PC-9 (cell line): ENCODE data around the gene DNAJB6. TPM values are rescaled to one million over a fixed set of nuclear protein-coding genes. Genes with fewer than 3 reads are reported as not detected.

ENCODE experiments used
- BruUV-seq: library from RNA; stranded (reverse); fragments of 400-500 nt; replicated peaks from 2 replicates; lab custom pipeline; 2021; lab: Mats Ljungman, UMichigan
- CTCF ChIA-PET: fragments of 300-600 bp; sonication (Branson Sonifier 250); formaldehyde crosslinking; loops from one replicate; lab custom pipeline; 2022; ENCODE audit warnings: antibody characterized with exemption; lab: Charles Lee
- POLR2A ChIA-PET: fragments of 300-600 bp; sonication (Branson Sonifier 250); formaldehyde crosslinking; loops from one replicate; lab custom pipeline; 2022; ENCODE audit warnings: antibody characterized with exemption; ENCODE audit not compliant: unreplicated experiment; lab: Charles Lee
- DNase-seq, 2 experiments: peaks; one replicate each; pipeline versions ENCODE4 v3.0.0 to v3.0.0-alpha.2; 2015 to 2022; ENCODE audit warnings: mixed read lengths in 1 of 2
- H2AFZ ChIP-seq: fragments of 200-600 bp; sonication (generic); 2 replicates; pipeline ENCODE4 v1.8.1; 2017; ENCODE audit warnings: antibody characterized with exemption
- H3F3A ChIP-seq: fragments of 200-600 bp; sonication (generic); 2 replicates; pipeline ENCODE4 v1.8.1; 2017; ENCODE audit warnings: antibody characterized with exemption, mild to moderate bottlenecking, low read depth; ENCODE audit not compliant: insufficient read depth
- H3K27ac ChIP-seq: fragments of 200-600 bp; sonication (generic); 2 replicates; pipeline ENCODE4 v1.6.1; 2016; ENCODE audit warnings: mixed run types
- H3K27me3 ChIP-seq: fragments of 200-600 bp; sonication (generic); 2 replicates; pipeline ENCODE4 v1.6.1; 2016; ENCODE audit warnings: low read depth, mixed run types; ENCODE audit not compliant: insufficient read depth
- H3K36me3 ChIP-seq: fragments of 200-600 bp; sonication (generic); 2 replicates; pipeline ENCODE4 v1.6.1; 2016; ENCODE audit warnings: low read depth, mixed run types
- H3K4me1 ChIP-seq: fragments of 200-600 bp; sonication (generic); replicated peaks from 2 replicates; pipeline ENCODE4 v1.6.1; 2016; ENCODE audit warnings: mixed run types; ENCODE audit not compliant: insufficient read depth
- H3K4me2 ChIP-seq: fragments of 200-600 bp; sonication (generic); 2 replicates; pipeline ENCODE4 v1.6.1; 2017; ENCODE audit warnings: mixed run types
- H3K4me3 ChIP-seq: fragments of 200-600 bp; sonication (generic); 2 replicates; pipeline ENCODE4 v1.6.1; 2016; ENCODE audit warnings: mixed run types
- H3K79me2 ChIP-seq: fragments of 200-600 bp; sonication (generic); 2 replicates; pipeline ENCODE4 v1.6.1; 2017; ENCODE audit warnings: low read depth, mixed run types
- H3K9me2 ChIP-seq: fragments of 200-600 bp; sonication (generic); 2 replicates; pipeline ENCODE4 v1.8.1; 2017; ENCODE audit warnings: mild to moderate bottlenecking; ENCODE audit not compliant: insufficient read depth
- H3K9me3 ChIP-seq: fragments of 200-600 bp; sonication (generic); 2 replicates; pipeline ENCODE4 v1.8.1; 2016; ENCODE audit warnings: low read depth; ENCODE audit not compliant: insufficient read depth
- H4K20me1 ChIP-seq: fragments of 200-600 bp; sonication (generic); 2 replicates; pipeline ENCODE4 v1.8.1; 2017; ENCODE audit not compliant: insufficient read depth
- EZH2 ChIP-seq: fragments of 200-600 bp; sonication (generic); IDR thresholded peaks from 2 replicates; pipeline ENCODE4 v1.8.0; 2017; ENCODE audit warnings: antibody characterized with exemption, low read depth
- intact Hi-C: fragments of 100-400 bp; cut with micrococcal nuclease; formaldehyde crosslinking; loops from one replicate; pipeline ENCODE4 v1.10.0; 2022; ENCODE audit not compliant: unreplicated experiment
- total RNA-seq: library from RNA; stranded (reverse); gene quantifications from 2 replicates; pipeline ENCODE4 v1.2.3, GENCODE V29; 2021
- TF ChIP-seq, protein P1 (sequence below): fragments of 200-600 bp; sonication (generic); conservative IDR thresholded peaks from 2 replicates; pipeline ENCODE4 v1.6.1; 2017; ENCODE audit warnings: mixed run types, antibody characterized with exemption, mild to moderate bottlenecking, moderate library complexity

The DNAJB6 gene
- total RNA-seq, 1 experiment from 2014 or later: 182 TPM

DNA sequence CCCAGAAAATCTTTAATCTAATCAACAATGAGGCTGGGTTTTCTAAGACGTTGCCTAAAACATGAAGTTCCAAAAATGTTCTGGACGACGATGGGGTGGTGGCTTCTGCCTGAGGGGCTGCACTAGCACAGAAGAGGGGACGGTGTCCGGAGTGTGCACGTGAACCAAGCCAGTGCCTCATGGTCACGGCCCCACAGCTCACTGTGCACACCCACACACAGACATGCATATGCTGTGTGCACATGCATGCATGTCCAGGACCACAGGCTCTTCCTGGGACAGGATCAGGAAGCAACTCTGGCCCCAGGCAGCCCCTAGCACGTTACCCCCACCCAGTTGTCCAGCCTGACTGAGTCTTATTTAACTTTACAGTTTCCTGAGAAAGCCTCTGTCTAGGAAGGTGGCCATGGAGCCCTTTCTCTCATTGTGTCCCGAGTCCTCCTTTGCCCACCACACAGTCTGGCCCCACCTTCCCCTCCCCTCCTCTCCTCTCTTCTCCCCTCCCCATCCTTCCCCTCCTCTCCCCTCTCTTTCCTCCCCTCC, 100.8 kb downstream of the DNAJB6 start:
- TF ChIP-seq, protein P1, sequence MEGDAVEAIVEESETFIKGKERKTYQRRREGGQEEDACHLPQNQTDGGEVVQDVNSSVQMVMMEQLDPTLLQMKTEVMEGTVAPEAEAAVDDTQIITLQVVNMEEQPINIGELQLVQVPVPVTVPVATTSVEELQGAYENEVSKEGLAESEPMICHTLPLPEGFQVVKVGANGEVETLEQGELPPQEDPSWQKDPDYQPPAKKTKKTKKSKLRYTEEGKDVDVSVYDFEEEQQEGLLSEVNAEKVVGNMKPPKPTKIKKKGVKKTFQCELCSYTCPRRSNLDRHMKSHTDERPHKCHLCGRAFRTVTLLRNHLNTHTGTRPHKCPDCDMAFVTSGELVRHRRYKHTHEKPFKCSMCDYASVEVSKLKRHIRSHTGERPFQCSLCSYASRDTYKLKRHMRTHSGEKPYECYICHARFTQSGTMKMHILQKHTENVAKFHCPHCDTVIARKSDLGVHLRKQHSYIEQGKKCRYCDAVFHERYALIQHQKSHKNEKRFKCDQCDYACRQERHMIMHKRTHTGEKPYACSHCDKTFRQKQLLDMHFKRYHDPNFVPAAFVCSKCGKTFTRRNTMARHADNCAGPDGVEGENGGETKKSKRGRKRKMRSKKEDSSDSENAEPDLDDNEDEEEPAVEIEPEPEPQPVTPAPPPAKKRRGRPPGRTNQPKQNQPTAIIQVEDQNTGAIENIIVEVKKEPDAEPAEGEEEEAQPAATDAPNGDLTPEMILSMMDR: no peak
- TF ChIP-seq EZH2: no peak
- intact Hi-C loops: no loop called here
- Histone ChIP-seq H3K9me2 (no peaks in the 10 kb centered on the region), H3K36me3 (no peaks in the 10 kb centered on the region), H3K4me1 (no peaks in the 10 kb centered on the region), H4K20me1 (no peaks in the 10 kb centered on the region), H2AFZ (no peak overlapping the region), H3K79me2 (no peaks in the 10 kb centered on the region), H3K4me3 (no peak overlapping the region), H3K9me3 (no peaks in the 10 kb centered on the region), H3K27ac (no peak overlapping the region), H3F3A (peaks cover 19% of the 10 kb centered on the region), H3K4me2 (no peak overlapping the region), H3K27me3 (peaks cover 17% of the 10 kb centered on the region)
- POLR2A ChIA-PET: no interaction called here
- CTCF ChIA-PET: no interaction called here
- BruUV-seq: no TSS peak
- DNase-seq: no peak

DNA sequence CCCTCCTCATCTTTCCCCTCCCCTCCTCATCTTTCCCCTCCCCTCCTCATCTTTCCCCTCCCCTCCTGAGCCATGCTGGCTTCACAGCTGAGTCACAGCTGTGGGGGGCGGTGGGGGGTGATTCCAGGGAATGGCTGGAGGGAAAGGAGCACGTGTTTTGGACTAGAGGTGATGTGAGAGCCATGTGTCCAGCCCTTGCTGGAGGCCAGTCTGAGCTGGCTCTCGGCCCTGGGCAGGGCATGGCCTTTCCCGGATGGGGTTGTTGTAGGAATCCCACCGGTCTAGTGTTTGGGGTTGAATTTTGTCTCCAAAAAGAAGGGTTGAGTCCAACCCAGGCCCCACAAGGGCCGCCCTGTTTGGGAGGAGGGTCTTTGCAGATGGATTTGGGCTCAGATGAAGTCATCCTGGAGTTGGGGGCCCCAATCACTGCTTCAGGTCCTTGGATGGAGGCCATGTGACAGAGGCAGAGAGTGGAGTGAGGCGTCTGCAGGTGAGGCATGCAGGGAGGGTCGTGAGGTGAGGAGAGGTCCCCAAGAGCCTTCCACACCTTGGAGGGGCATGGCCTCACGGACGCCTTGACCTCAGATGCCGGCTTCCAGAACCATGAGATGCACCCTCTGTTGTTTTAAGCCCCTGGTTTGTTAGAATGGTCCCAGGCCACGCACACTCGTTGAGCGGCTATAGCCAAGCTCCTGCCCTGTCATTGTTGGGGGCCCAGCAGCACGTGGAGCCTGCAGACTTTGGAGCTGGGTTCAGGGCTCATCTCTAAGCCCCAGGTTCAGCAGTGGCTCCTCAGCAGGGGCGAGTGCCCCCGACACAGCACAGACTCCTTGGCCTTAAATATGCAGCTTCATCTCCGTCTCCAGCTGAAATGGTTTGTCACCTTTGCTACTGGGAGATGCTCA, 101.6 kb downstream of the DNAJB6 start:
- H3K4me1 ChIP-seq: no peaks in the 10 kb centered on the region
- H3F3A ChIP-seq: peaks cover 11% of the 10 kb centered on the region
- no peak overlapping the region for H3K4me3 ChIP-seq
- intact Hi-C loops: no loop called here
- H4K20me1 ChIP-seq: no peaks in the 10 kb centered on the region
- H3K9me3 ChIP-seq: no peaks in the 10 kb centered on the region
- peaks cover 25% of the 10 kb centered on the region for H3K27me3 ChIP-seq
- ChIA-PET CTCF (no interaction called here), POLR2A (no interaction called here)
- no peak for DNase-seq
- H2AFZ ChIP-seq: no peak overlapping the region
- H3K36me3 ChIP-seq: no peaks in the 10 kb centered on the region
- H3K9me2 ChIP-seq: no peaks in the 10 kb centered on the region
- BruUV-seq: no TSS peak
- TF ChIP-seq, protein P1: no peak
- no peak for TF ChIP-seq EZH2
- no peak overlapping the region for H3K4me2 ChIP-seq
- no peaks in the 10 kb centered on the region for H3K79me2 ChIP-seq
- no peak overlapping the region for H3K27ac ChIP-seq

DNA sequence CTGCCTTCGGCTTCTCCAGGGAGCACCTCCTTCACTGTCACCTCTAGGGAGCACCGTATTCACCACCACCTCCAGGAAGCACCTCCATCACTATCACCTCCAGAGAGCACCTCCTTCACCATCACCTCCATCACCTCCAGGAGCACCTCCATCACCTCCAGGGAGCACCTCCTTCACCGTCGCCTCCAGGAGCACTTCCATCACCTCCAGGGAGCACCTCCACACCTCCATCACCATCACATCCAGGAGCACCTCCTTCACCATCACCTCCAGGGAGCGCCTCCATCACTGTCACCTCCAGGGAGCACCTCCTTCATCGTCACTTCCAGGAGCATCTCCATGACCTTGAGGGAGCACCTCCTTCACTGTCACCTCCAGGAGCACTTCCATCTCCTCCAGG, 102.3 kb downstream of the DNAJB6 start:
- no peaks in the 10 kb centered on the region for H3K9me2 ChIP-seq
- H3K27ac ChIP-seq: no peak overlapping the region
- DNase-seq: no peak
- no peaks in the 10 kb centered on the region for H3K36me3 ChIP-seq
- peaks cover 32% of the 10 kb centered on the region for H3K27me3 ChIP-seq
- ChIA-PET POLR2A (no interaction called here), CTCF (no interaction called here)
- H4K20me1 ChIP-seq: no peaks in the 10 kb centered on the region; the same call in 1 of the 2 replicates
- TF ChIP-seq, protein P1: no peak
- TF ChIP-seq EZH2: no peak
- H3K4me2 ChIP-seq: no peak overlapping the region
- BruUV-seq: no TSS peak
- no peaks in the 10 kb centered on the region for H3K4me1 ChIP-seq
- no peak overlapping the region for H2AFZ ChIP-seq
- H3K4me3 ChIP-seq: no peak overlapping the region
- intact Hi-C loops: no loop called here
- no peaks in the 10 kb centered on the region for H3K9me3 ChIP-seq
- 0 out of 2 replicates have a peak, but pooled peaks cover 4% of the 10 kb centered on the region for H3F3A ChIP-seq
- no peaks in the 10 kb centered on the region for H3K79me2 ChIP-seq
